KMS-11 (cell line): ENCODE results near the gene MCAM.

Experiments
- H2AFZ ChIP-seq: fragments of 200-600 bp; sonication (generic); 2 replicates; pipeline ENCODE4 v1.6.1; 2016; ENCODE audit warnings: antibody characterized with exemption, mixed run types, low read depth
- H3K27ac ChIP-seq: fragments of 200-600 bp; sonication (generic); 2 replicates; pipeline ENCODE4 v1.6.1; 2016; ENCODE audit warnings: mild to moderate bottlenecking, mixed run types
- H3K27me3 ChIP-seq: fragments of 200-600 bp; sonication (generic); 2 replicates; pipeline ENCODE4 v1.6.1; 2017; ENCODE audit warnings: mild to moderate bottlenecking, low read depth, mixed run types, moderate library complexity; ENCODE audit not compliant: insufficient read depth
- H3K36me3 ChIP-seq: fragments of 200-600 bp; sonication (generic); 2 replicates; pipeline ENCODE4 v1.6.1; 2017; ENCODE audit warnings: mild to moderate bottlenecking, mixed run types; ENCODE audit not compliant: insufficient read depth
- H3K4me1 ChIP-seq: fragments of 200-600 bp; sonication (generic); 2 replicates; pipeline ENCODE4 v1.6.1; 2016; ENCODE audit warnings: mild to moderate bottlenecking, low read depth, mixed run types; ENCODE audit not compliant: poor library complexity, severe bottlenecking
- H3K4me2 ChIP-seq: fragments of 200-600 bp; sonication (generic); 2 replicates; pipeline ENCODE4 v1.7.0; 2016; ENCODE audit warnings: mild to moderate bottlenecking, mixed run types
- H3K4me3 ChIP-seq: fragments of 200-600 bp; sonication (generic); IDR thresholded peaks from 2 replicates; pipeline ENCODE4 v1.6.1; 2017; ENCODE audit warnings: low read depth, low read length, mixed read lengths; ENCODE audit not compliant: insufficient read depth
- H3K79me2 ChIP-seq: fragments of 200-600 bp; sonication (generic); 2 replicates; pipeline ENCODE4 v1.6.1; 2016; ENCODE audit warnings: low read depth, mixed run types; ENCODE audit not compliant: insufficient read depth
- H3K9ac ChIP-seq: fragments of 200-600 bp; sonication (generic); 2 replicates; pipeline ENCODE4 v1.6.1; 2016; ENCODE audit warnings: mild to moderate bottlenecking, mixed run types
- H4K20me1 ChIP-seq: fragments of 200-600 bp; sonication (generic); 2 replicates; pipeline ENCODE4 v1.6.1; 2016; ENCODE audit warnings: mild to moderate bottlenecking, mixed run types; ENCODE audit not compliant: insufficient read depth
- TF ChIP-seq, protein P1 (sequence below): fragments of 200-600 bp; sonication (generic); conservative IDR thresholded peaks from 2 replicates; pipeline ENCODE4 v1.6.1; 2017; ENCODE audit warnings: low read depth, mild to moderate bottlenecking, antibody characterized with exemption, low read length, moderate library complexity, mixed read lengths

Gene MCAM

DNA sequence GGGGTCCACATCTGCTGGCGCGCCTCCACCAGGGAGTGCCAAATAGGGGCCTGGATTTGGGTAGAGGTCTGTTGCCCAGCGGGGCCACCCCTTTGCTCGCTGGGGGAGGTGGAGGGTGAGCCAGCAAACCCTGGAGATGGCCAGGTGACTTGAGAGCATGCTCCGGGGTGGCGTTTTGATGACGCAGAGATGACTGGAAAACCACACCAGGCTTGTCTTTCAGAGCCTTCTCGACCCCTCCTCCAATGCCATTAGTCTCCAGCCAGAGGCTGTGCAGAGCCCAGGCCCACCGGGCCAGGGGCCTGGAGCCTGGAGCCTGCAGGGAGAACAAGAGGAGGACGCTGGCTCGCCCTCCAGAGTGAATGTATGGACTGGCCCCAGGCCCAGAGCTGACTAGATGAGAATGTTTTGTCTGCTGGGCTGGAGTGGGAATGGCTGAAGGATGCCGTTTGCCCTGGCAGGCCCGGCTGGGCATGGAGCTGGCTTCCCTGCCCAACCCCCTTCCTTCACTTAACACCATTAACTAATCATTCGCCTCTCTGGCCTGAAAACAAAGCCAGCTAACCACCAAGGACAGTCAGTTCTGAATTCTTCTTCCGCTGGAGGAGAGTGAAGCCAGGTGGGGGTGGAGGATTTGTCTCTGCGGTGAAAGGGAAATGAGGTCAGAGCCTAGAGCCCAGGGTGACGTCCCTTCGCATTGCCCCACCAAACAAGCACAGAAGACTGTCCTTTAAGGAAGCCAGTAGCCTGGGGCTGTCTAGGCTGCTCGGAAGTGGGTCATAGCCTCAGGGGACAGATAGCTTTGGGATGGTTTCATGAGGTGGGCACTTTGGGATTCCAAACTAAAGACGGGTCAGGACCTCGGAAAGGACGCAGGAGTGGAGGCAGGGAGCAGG lies 1.6 kb upstream of the MCAM start:
- H4K20me1 ChIP-seq: no peaks in the 10 kb centered on the region
- H3K36me3 ChIP-seq: no peaks in the 10 kb centered on the region
- H3K27me3 ChIP-seq: no peaks in the 10 kb centered on the region; the same call in 1 of the 2 replicates
- H3K79me2 ChIP-seq: no peaks in the 10 kb centered on the region
- no peak overlapping the region for H3K27ac ChIP-seq
- H3K4me2 ChIP-seq: no peak overlapping the region
- no peak overlapping the region for H2AFZ ChIP-seq
- H3K9ac ChIP-seq: no peak overlapping the region
- no peak overlapping the region for H3K4me3 ChIP-seq
- peaks cover 14% of the 10 kb centered on the region for H3K4me1 ChIP-seq
- TF ChIP-seq, protein P1, sequence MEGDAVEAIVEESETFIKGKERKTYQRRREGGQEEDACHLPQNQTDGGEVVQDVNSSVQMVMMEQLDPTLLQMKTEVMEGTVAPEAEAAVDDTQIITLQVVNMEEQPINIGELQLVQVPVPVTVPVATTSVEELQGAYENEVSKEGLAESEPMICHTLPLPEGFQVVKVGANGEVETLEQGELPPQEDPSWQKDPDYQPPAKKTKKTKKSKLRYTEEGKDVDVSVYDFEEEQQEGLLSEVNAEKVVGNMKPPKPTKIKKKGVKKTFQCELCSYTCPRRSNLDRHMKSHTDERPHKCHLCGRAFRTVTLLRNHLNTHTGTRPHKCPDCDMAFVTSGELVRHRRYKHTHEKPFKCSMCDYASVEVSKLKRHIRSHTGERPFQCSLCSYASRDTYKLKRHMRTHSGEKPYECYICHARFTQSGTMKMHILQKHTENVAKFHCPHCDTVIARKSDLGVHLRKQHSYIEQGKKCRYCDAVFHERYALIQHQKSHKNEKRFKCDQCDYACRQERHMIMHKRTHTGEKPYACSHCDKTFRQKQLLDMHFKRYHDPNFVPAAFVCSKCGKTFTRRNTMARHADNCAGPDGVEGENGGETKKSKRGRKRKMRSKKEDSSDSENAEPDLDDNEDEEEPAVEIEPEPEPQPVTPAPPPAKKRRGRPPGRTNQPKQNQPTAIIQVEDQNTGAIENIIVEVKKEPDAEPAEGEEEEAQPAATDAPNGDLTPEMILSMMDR: no peak

DNA sequence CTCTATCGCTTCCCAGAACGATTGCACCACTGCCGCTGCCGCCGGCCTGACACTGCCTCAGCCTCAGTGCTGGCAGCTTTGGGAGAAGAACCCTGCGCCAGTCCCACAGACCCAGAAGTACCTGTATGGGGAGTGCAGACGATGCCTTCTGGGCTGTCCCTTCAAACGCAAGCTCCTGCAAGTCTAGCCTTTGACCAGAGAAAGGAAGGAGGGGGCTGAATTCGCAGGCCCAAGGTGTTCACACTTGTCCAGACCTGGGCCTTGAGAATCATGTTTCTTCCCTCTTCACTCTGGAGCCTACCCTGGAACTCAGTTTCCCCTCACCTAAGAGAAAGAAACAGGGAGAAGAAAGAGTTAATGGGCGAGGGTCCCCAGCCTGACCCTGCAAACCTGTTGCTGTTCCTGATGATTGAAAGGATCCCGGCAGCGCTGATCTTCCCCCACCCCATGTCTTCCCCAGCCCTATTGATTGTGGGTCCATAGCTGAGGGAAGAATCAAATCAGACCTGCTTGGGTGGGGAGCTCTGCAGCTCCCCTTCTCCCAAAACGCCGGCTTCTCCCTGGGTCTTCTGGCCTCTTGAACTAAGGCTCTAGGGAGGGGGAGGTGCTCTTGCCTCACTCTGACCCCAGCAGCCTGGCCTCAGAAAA lies 786 bp upstream of the MCAM start:
- no peaks in the 10 kb centered on the region for H3K79me2 ChIP-seq
- no peak overlapping the region for H3K27ac ChIP-seq
- no peak overlapping the region for H3K4me2 ChIP-seq
- peaks cover 14% of the 10 kb centered on the region for H3K4me1 ChIP-seq
- no peak overlapping the region for H3K9ac ChIP-seq
- no peaks in the 10 kb centered on the region for H3K36me3 ChIP-seq
- TF ChIP-seq, protein P1: no peak
- no peaks in the 10 kb centered on the region; the same call in 1 of the 2 replicates for H3K27me3 ChIP-seq
- H4K20me1 ChIP-seq: no peaks in the 10 kb centered on the region
- H3K4me3 ChIP-seq: no peak overlapping the region
- H2AFZ ChIP-seq: no peak overlapping the region

DNA sequence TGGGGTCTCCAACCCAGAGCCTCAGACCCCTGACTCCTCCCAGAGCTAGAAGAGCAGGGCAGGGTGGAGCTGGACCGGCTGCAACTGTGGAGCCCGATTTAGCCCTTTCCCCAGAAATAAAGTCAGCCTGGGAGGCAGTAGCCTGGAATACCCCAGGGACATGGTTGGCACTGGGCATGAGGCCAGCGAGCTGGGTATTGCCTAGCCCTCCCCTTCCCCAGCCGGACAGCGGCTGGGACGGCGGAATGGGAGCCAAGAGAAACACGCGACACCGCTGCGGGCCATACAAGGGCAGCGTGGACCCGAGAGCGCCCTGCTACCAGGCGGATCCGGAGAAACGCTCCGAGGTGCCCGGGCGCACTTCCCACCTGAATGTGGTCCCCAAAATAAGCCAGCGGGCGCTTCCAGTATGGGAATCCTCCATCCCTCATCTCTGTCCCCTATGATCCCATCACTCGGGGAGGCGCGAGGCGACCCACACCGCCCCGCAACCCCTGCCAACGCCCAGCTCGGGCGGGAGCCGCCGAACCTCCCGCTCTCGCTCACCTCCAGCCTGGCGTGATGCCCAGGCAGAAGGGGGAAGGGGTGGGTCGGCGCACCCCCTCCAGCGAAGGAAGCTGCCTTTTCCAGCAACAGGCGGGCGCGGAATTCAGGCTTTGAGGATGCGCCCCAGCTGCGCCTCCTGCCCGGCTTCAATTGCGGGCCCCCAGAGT lies 758 bp downstream of the MCAM start:
- H3K9ac ChIP-seq: peak overlapping the region; percentile 34; the same call in 1 of the 2 replicates
- no peak overlapping the region for H3K4me3 ChIP-seq
- peak overlapping the region; percentile 87 for H2AFZ ChIP-seq

More for the DNA sequence above, 758 bp downstream of the MCAM start:
- H3K4me2 ChIP-seq: peak overlapping the region; percentile 76
- no peaks in the 10 kb centered on the region; the same call in 1 of the 2 replicates for H3K27me3 ChIP-seq
- H3K36me3 ChIP-seq: no peaks in the 10 kb centered on the region
- H3K27ac ChIP-seq: no peak overlapping the region; the same call in 1 of the 2 replicates
- no peaks in the 10 kb centered on the region for H3K79me2 ChIP-seq
- peaks cover 6% of the 10 kb centered on the region for H3K4me1 ChIP-seq
- no peaks in the 10 kb centered on the region for H4K20me1 ChIP-seq
- TF ChIP-seq, protein P1: no peak
